SH-SY5Y (cell line): ENCODE results near the gene TMOD4.

Experiments
- GATA2 ChIP-seq: IDR thresholded peaks from 2 replicates; pipeline ENCODE4 v1.6.1; 2011; ENCODE audit warnings: mild to moderate bottlenecking, low read depth, low read length
- GATA3 ChIP-seq: IDR thresholded peaks from 2 replicates; pipeline ENCODE4 v1.6.1; 2011; ENCODE audit warnings: low read depth, mild to moderate bottlenecking, low read length, moderate library complexity

- no peak for TF ChIP-seq GATA2
- TF ChIP-seq GATA3 = no peak
Measured at GRCh38 chr1:151193304-151193703, 17.5 kb upstream of the TMOD4 start.
